ENCODE data around the gene CCT2. TPM values are rescaled to one million over a fixed set of nuclear protein-coding genes. Genes with fewer than 3 reads are reported as not detected.

Gene CCT2
- polyA plus RNA-seq, 4 donors, result 63.7 to 140 (median 104) TPM

DNA sequence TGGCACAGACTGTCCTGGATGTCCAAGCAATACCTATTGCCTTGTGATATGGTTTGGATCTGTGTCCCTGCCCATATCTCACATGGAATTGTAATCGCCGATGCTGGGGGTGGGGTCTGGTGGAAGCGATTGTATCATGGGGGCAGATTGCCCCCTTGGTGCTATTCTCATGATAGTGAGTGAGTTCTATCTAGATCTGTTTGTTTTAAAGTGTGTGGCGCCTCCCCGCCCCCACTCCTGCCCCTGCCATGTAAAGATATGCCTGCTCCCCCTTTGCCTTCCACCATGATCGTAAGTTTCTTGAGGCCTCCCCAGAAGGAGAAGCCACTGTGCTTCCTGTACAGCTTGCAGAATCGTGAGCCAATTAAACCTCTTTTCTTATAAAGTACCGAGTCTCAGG is 42.2 kb downstream of the CCT2 start:
- WGBS, 3 donors, result 79 to 95% (median 92%) methylated on average over 8 of the region's 8 CpGs
- Histone ChIP-seq H3K27ac (ENCODE audit: low read depth in 1 of 3, low read length in 2 of 3) (no peak overlapping the region), H3K4me3 (ENCODE audit: low read depth in 1 of 3, low read length in 3 of 3) (no peak overlapping the region), H3K36me3 (ENCODE audit: control insufficient read depth in 3 of 3, insufficient read depth in 2 of 3, low read depth in 1 of 3, low read length in 3 of 3) (no peaks in the 10 kb centered on the region), H3K4me1 (ENCODE audit: control insufficient read depth in 3 of 3, insufficient read depth in 2 of 3, low read depth in 1 of 3, low read length in 2 of 3) (no peaks in the 10 kb centered on the region), H3K27me3 (ENCODE audit: control insufficient read depth in 3 of 3, insufficient read depth in 3 of 3, low read length in 3 of 3) (no peaks in the 10 kb centered on the region), H3K9me3 (ENCODE audit: control insufficient read depth in 2 of 2, insufficient read depth in 1 of 2, low read depth in 1 of 2, low read length in 1 of 2) (no peaks in the 10 kb centered on the region)
- DNase-seq (no peak), FAIRE-seq (no peak)

DNA sequence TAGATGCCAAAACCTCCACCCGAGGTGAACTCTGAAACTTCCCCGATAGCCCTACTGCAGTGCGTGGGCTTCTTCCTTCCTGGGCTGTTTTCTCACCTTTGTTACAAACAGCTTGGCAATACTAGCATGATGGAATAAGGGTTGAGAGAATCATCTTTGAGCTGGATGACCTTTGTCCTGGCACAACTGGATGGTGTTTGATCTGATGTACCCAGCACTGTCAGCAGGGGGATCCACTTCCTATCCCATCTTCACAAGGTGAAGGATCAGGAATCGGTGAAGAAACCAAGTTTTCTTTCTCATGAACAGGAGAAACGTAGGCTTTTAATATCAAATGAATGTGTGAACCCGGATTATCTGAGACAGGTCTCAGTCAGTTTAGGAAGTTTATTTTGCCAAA is 44.9 kb downstream of the CCT2 start:
- Histone ChIP-seq H3K4me1 (ENCODE audit: control insufficient read depth in 3 of 3, insufficient read depth in 2 of 3, low read depth in 1 of 3, low read length in 2 of 3) (no peaks in the 10 kb centered on the region), H3K27ac (ENCODE audit: low read depth in 1 of 3, low read length in 2 of 3) (no peak overlapping the region), H3K36me3 (ENCODE audit: control insufficient read depth in 3 of 3, insufficient read depth in 2 of 3, low read depth in 1 of 3, low read length in 3 of 3) (no peaks in the 10 kb centered on the region), H3K9me3 (ENCODE audit: control insufficient read depth in 2 of 2, insufficient read depth in 1 of 2, low read depth in 1 of 2, low read length in 1 of 2) (no peaks in the 10 kb centered on the region), H3K4me3 (ENCODE audit: low read depth in 1 of 3, low read length in 3 of 3) (no peak overlapping the region), H3K27me3 (ENCODE audit: control insufficient read depth in 3 of 3, insufficient read depth in 3 of 3, low read length in 3 of 3) (no peaks in the 10 kb centered on the region)
- DNase-seq (peak in 1 of 2 donors; percentile 6), FAIRE-seq (no peak)
- 58 to 83% (median 64%) methylated on average over 6 of the region's 6 CpGs for WGBS, 3 donors

DNA sequence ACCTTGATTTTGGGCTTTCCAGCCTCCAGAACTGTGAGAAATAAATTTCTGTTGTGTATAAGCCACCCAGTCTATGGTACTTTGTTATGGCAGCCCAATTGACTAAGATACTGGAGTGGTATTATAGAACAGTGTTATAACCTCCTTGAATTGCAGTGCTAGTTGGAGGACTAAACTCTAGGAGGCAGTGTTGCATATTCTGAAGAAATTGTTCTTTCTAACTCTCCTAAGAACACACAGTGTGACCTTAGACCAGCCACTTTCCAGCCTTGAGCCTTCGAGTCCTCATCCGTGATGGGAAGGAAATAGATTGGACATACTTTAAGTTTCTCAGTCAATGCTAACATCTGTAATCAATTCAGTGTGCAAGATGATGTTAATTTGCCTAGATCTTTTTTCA is 47.8 kb downstream of the CCT2 start:
- Histone ChIP-seq H3K27me3 (ENCODE audit: control insufficient read depth in 3 of 3, insufficient read depth in 3 of 3, low read length in 3 of 3) (no peaks in the 10 kb centered on the region), H3K9me3 (ENCODE audit: control insufficient read depth in 2 of 2, insufficient read depth in 1 of 2, low read depth in 1 of 2, low read length in 1 of 2) (no peaks in the 10 kb centered on the region), H3K4me1 (ENCODE audit: control insufficient read depth in 3 of 3, insufficient read depth in 2 of 3, low read depth in 1 of 3, low read length in 2 of 3) (no peaks in the 10 kb centered on the region), H3K36me3 (ENCODE audit: control insufficient read depth in 3 of 3, insufficient read depth in 2 of 3, low read depth in 1 of 3, low read length in 3 of 3) (no peaks in the 10 kb centered on the region), H3K27ac (ENCODE audit: low read depth in 1 of 3, low read length in 2 of 3) (no peak overlapping the region), H3K4me3 (ENCODE audit: low read depth in 1 of 3, low read length in 3 of 3) (no peak overlapping the region)
- 89 to 90% (median 90%) methylated on average over 2 of the region's 2 CpGs for WGBS, 3 donors
- no peak for FAIRE-seq
- no peak for DNase-seq

DNA sequence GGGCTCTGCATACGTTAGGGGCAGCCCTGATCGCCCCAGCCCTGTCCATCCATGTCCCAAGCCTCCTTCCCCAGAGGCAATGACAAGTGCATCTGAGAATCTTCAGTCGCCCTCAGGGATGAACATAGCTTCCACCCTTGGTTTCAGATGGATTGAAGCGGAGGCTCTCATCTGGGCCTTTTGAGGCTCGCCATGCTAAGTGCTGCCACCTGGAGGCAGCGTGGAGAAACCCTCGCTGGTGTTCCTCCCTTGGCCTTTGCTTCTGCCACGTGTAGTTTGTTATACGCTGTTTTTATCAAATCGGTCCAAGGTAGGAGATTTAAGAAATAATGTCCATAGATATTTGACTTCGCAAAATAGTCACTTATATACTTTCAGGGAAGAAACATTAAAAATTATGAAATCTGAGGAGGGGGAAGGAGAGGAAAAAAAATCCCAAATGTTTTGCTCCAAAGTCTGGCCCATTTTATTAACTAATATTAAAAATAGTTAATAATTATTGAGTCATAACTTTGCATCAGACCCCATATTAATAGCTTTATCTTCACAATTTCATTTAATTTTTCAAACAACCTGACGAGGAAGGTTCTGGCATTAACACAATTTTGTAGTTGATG is 54.2 kb downstream of the CCT2 start:
- FAIRE-seq (no peak), DNase-seq (peak; percentile 70 to 77)
- Histone ChIP-seq H3K27me3 (ENCODE audit: control insufficient read depth in 3 of 3, insufficient read depth in 3 of 3, low read length in 3 of 3) (no peaks in the 10 kb centered on the region), H3K9me3 (ENCODE audit: control insufficient read depth in 2 of 2, insufficient read depth in 1 of 2, low read depth in 1 of 2, low read length in 1 of 2) (no peaks in the 10 kb centered on the region), H3K27ac (ENCODE audit: low read depth in 1 of 3, low read length in 2 of 3) (no peak overlapping the region), H3K4me1 (ENCODE audit: control insufficient read depth in 3 of 3, insufficient read depth in 2 of 3, low read depth in 1 of 3, low read length in 2 of 3) (no peaks in the 10 kb centered on the region), H3K36me3 (ENCODE audit: control insufficient read depth in 3 of 3, insufficient read depth in 2 of 3, low read depth in 1 of 3, low read length in 3 of 3) (no peaks in the 10 kb centered on the region), H3K4me3 (ENCODE audit: low read depth in 1 of 3, low read length in 3 of 3) (no peak overlapping the region)
- 16 to 26% (median 25%) methylated on average over 12 of the region's 12 CpGs for WGBS, 3 donors

DNA sequence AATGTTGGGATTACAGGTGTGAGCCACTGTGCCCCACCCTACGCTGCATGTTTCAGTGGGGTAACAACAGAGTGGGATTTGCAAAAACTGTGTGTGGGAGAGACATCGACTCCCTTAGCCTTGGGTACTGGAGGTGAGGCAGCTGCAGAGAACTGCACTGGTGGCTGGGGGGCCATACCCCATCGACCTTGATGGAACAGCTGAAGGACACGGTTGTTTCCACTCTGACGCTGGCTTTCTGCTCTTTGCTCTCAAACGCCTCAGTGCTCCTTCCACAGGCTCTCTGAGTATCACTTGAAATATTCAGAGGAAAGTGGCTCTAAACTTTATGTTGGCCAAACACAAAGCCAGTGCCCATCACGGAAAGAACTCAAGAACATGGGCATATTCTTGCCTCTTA is 56.3 kb downstream of the CCT2 start:
- WGBS, 3 donors, result 90 to 91% (median 91%) methylated on average over 7 of the region's 7 CpGs
- FAIRE-seq (no peak), DNase-seq (no peak)
- H3K27me3 ChIP-seq (ENCODE audit: control insufficient read depth in 3 of 3, insufficient read depth in 3 of 3, low read length in 3 of 3), result no peaks in the 10 kb centered on the region
- no peak overlapping the region for H3K4me3 ChIP-seq (ENCODE audit: low read depth in 1 of 3, low read length in 3 of 3)
- no peaks in the 10 kb centered on the region for H3K36me3 ChIP-seq (ENCODE audit: control insufficient read depth in 3 of 3, insufficient read depth in 2 of 3, low read depth in 1 of 3, low read length in 3 of 3)
- H3K9me3 ChIP-seq (ENCODE audit: control insufficient read depth in 2 of 2, insufficient read depth in 1 of 2, low read depth in 1 of 2, low read length in 1 of 2), result no peaks in the 10 kb centered on the region
- H3K4me1 ChIP-seq (ENCODE audit: control insufficient read depth in 3 of 3, insufficient read depth in 2 of 3, low read depth in 1 of 3, low read length in 2 of 3), result no peaks in the 10 kb centered on the region
- H3K27ac ChIP-seq (ENCODE audit: low read depth in 1 of 3, low read length in 2 of 3), result no peak overlapping the region

DNA sequence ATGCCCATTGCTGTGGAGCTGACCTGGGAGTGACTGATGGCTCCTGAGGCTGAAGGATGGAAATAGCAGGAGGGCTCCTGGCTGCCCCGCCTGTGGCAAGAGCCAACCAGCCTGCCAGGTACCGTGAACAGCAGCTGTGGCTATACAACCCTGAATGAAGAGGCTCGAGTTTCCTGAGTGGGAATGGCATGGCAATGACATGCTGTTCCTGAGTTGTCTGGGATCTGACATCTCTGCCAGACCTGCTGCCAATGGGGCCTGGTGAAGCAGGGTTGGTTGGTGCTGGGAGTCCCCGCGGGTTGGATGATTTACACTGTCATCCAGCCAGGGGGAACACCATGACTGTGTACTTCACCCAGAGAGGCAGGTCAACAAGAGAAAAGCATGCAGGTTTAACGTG is 57.3 kb downstream of the CCT2 start:
- DNase-seq (no peak), FAIRE-seq (no peak)
- H3K4me1 ChIP-seq (ENCODE audit: control insufficient read depth in 3 of 3, insufficient read depth in 2 of 3, low read depth in 1 of 3, low read length in 2 of 3), result no peaks in the 10 kb centered on the region
- no peaks in the 10 kb centered on the region for H3K9me3 ChIP-seq (ENCODE audit: control insufficient read depth in 2 of 2, insufficient read depth in 1 of 2, low read depth in 1 of 2, low read length in 1 of 2)
- WGBS, 3 donors, result 74 to 82% (median 81%) methylated on average over 6 of the region's 6 CpGs
- no peak overlapping the region for H3K27ac ChIP-seq (ENCODE audit: low read depth in 1 of 3, low read length in 2 of 3)
- H3K36me3 ChIP-seq (ENCODE audit: control insufficient read depth in 3 of 3, insufficient read depth in 2 of 3, low read depth in 1 of 3, low read length in 3 of 3), result no peaks in the 10 kb centered on the region
- H3K4me3 ChIP-seq (ENCODE audit: low read depth in 1 of 3, low read length in 3 of 3), result no peak overlapping the region
- no peaks in the 10 kb centered on the region for H3K27me3 ChIP-seq (ENCODE audit: control insufficient read depth in 3 of 3, insufficient read depth in 3 of 3, low read length in 3 of 3)

DNA sequence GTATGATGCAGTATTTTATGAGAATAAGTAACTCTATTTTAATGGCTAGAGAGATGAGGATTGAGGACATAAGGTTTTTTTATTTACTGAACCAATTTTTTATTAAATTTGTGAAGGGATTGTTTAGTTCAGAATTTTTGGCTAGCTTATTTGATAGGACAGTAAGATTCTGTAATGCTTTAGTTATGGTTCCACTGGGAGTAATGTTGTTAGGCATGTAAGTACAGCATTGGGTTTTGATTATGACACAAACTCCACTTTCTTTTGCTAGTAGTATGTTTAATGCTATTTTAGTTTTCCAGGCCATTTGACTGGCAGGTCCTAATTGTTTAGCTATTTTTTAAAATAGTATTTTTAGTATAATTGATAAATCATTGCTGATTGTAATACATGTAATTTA is 59.3 kb downstream of the CCT2 start:
- DNase-seq (no peak), FAIRE-seq (no peak)
- no peaks in the 10 kb centered on the region for H3K4me1 ChIP-seq (ENCODE audit: control insufficient read depth in 3 of 3, insufficient read depth in 2 of 3, low read depth in 1 of 3, low read length in 2 of 3)
- H3K36me3 ChIP-seq (ENCODE audit: control insufficient read depth in 3 of 3, insufficient read depth in 2 of 3, low read depth in 1 of 3, low read length in 3 of 3), result no peaks in the 10 kb centered on the region
- no peaks in the 10 kb centered on the region for H3K9me3 ChIP-seq (ENCODE audit: control insufficient read depth in 2 of 2, insufficient read depth in 1 of 2, low read depth in 1 of 2, low read length in 1 of 2)
- H3K27ac ChIP-seq (ENCODE audit: low read depth in 1 of 3, low read length in 2 of 3), result no peak overlapping the region
- H3K4me3 ChIP-seq (ENCODE audit: low read depth in 1 of 3, low read length in 3 of 3), result no peak overlapping the region
- no peaks in the 10 kb centered on the region for H3K27me3 ChIP-seq (ENCODE audit: control insufficient read depth in 3 of 3, insufficient read depth in 3 of 3, low read length in 3 of 3)

DNA sequence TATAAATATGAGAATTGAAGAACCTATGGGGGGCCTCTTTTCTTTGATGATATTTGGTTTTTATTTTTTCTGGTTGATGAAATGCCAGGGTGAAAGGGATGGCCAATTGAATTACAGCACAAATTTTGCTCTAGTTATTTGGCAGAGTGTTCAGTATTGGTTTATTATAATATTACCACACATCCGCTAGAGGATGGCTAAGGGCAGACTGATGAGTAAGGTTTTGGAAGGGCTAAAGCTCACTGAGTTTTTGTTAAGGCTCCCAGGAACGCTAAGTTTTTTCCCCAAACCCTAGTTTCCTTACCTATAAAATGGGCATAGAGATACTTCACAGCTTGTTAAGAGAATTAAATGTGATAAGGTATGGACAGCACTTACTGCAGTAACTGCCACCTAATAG is 59.8 kb downstream of the CCT2 start:
- FAIRE-seq (no peak), DNase-seq (no peak)
- no peaks in the 10 kb centered on the region for H3K4me1 ChIP-seq (ENCODE audit: control insufficient read depth in 3 of 3, insufficient read depth in 2 of 3, low read depth in 1 of 3, low read length in 2 of 3)
- no peak overlapping the region for H3K27ac ChIP-seq (ENCODE audit: low read depth in 1 of 3, low read length in 2 of 3)
- no peaks in the 10 kb centered on the region for H3K9me3 ChIP-seq (ENCODE audit: control insufficient read depth in 2 of 2, insufficient read depth in 1 of 2, low read depth in 1 of 2, low read length in 1 of 2)
- H3K4me3 ChIP-seq (ENCODE audit: low read depth in 1 of 3, low read length in 3 of 3), result no peak overlapping the region
- no peaks in the 10 kb centered on the region for H3K36me3 ChIP-seq (ENCODE audit: control insufficient read depth in 3 of 3, insufficient read depth in 2 of 3, low read depth in 1 of 3, low read length in 3 of 3)
- 86 to 95% (median 88%) methylated on average over 2 of the region's 2 CpGs for WGBS, 3 donors
- no peaks in the 10 kb centered on the region for H3K27me3 ChIP-seq (ENCODE audit: control insufficient read depth in 3 of 3, insufficient read depth in 3 of 3, low read length in 3 of 3)

DNA sequence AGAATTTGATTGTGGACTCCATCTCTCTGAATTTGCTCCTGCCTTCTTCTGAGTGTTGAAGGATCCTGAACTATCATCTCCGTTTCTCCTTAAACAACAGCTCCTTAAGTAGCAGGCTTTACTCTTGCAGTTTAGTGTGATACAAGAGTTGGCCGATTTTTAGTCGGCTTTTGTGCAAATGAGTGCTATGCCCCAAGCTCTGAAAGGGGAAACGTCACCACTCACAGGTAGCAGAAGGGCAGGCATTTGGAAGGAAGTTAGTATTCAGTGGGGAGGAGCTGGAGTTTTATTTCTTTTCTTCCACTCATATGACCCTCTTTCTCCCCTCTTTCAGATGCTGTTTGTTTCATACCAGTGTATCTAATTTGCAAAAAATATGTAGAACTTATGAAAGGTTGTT is 61.9 kb downstream of the CCT2 start:
- no peak for DNase-seq
- Histone ChIP-seq H3K9me3 (ENCODE audit: control insufficient read depth in 2 of 2, insufficient read depth in 1 of 2, low read depth in 1 of 2, low read length in 1 of 2) (no peaks in the 10 kb centered on the region), H3K4me1 (ENCODE audit: control insufficient read depth in 3 of 3, insufficient read depth in 2 of 3, low read depth in 1 of 3, low read length in 2 of 3) (no peaks in the 10 kb centered on the region), H3K27ac (ENCODE audit: low read depth in 1 of 3, low read length in 2 of 3) (no peak overlapping the region), H3K36me3 (ENCODE audit: control insufficient read depth in 3 of 3, insufficient read depth in 2 of 3, low read depth in 1 of 3, low read length in 3 of 3) (no peaks in the 10 kb centered on the region), H3K27me3 (ENCODE audit: control insufficient read depth in 3 of 3, insufficient read depth in 3 of 3, low read length in 3 of 3) (no peaks in the 10 kb centered on the region), H3K4me3 (ENCODE audit: low read depth in 1 of 3, low read length in 3 of 3) (no peak overlapping the region)
- no peak for FAIRE-seq
- 63 to 72% (median 66%) methylated on average over 4 of the region's 4 CpGs for WGBS, 3 donors
